K562 (cell line): ENCODE results near the gene STK25. TPM values are rescaled to one million over a fixed set of nuclear protein-coding genes. Genes with fewer than 3 reads are reported as not detected.

Experiments
- ATAC-seq: fragments of 200-7000 bp; cut with Tn5 transposase; 3 replicates; pipeline ENCODE4 v1.9.1; 2020; ENCODE audit warnings: moderate library complexity
- BruUV-seq: library from RNA; stranded (reverse); fragments of 400-500 nt; replicated peaks from 2 replicates; lab custom pipeline; 2021; lab: Mats Ljungman, UMichigan
- CTCF ChIA-PET: fragments of 300-600 bp; formaldehyde crosslinking; extraction: SDS; loops from one replicate; lab custom pipeline; 2021; ENCODE audit warnings: low intra/inter-chr PET ratio; lab: Yijun Ruan, JAX
- POLR2A ChIA-PET: fragments of 300-600, 350-650 bp; sonication (Branson Sonifier 250); formaldehyde crosslinking; extraction: SDS; loops from one replicate; lab custom pipeline; 2021; ENCODE audit warnings: antibody characterized with exemption, inconsistent platforms; lab: Yijun Ruan, JAX
- DNase-seq, 4 experiments: peaks; one replicate each; pipeline versions ENCODE4 v3.0.0 to v3.0.0-alpha.2; 2011 to 2018; ENCODE audit warnings: low spot score in 3 of 4, mixed read lengths in 3 of 4; ENCODE audit errors: extremely low read depth in 1 of 4
- FAIRE-seq: peaks from 2 replicates; lab custom pipeline; 2011; peaks lifted over from hg19 to GRCh38; lab: Jason Lieb, UNC
- H2AFZ ChIP-seq: 2 replicates; pipeline ENCODE4 v1.6.0; 2011; ENCODE audit warnings: low read depth, low read length, control low read depth, inconsistent platforms
- H3K27ac ChIP-seq: fragments of 200-600 bp; 3 replicates; pipeline ENCODE4 v1.8.0; 2011; ENCODE audit warnings: low read depth, mild to moderate bottlenecking, control low read depth, inconsistent platforms, low read length, moderate library complexity, mixed read lengths; ENCODE audit errors: extremely low read depth
- H3K27me3 ChIP-seq, 2 experiments: fragments of 300-600 bp in 1 of 2; 2 replicates in 1 of 2; 3 replicates in 1 of 2; pipeline versions ENCODE4 v1.6.0 to v1.8.0; 2011; ENCODE audit warnings: inconsistent platforms in 2 of 2, low read length in 2 of 2, mild to moderate bottlenecking in 1 of 2, mixed read lengths in 1 of 2, moderate library complexity in 1 of 2; ENCODE audit not compliant: control insufficient read depth in 2 of 2, insufficient read depth in 2 of 2
- H3K36me3 ChIP-seq: fragments of 300-600 bp; 3 replicates; pipeline ENCODE4 v1.8.0; 2011; ENCODE audit warnings: mild to moderate bottlenecking, low read length, inconsistent platforms; ENCODE audit not compliant: control insufficient read depth, insufficient read depth
- H3K4me1 ChIP-seq, 2 experiments: fragments of 200-600 bp in 1 of 2; replicated peaks in 1 of 2; 2 replicates in 1 of 2; 3 replicates in 1 of 2; pipeline versions ENCODE4 v1.5.1 to v1.8.0; 2011; ENCODE audit warnings: inconsistent platforms in 2 of 2, low read length in 2 of 2, mild to moderate bottlenecking in 1 of 2, mixed read lengths in 1 of 2, moderate library complexity in 1 of 2; ENCODE audit not compliant: control insufficient read depth in 2 of 2, insufficient read depth in 2 of 2
- H3K4me2 ChIP-seq: 2 replicates; pipeline ENCODE4 v1.6.1; 2011; ENCODE audit warnings: low read length, control low read depth, inconsistent platforms, mixed read lengths; ENCODE audit not compliant: insufficient read depth
- H3K4me3 ChIP-seq: fragments of 200-600 bp; sonication (generic), shearing (Covaris generic); 2 replicates; pipeline ENCODE4 v1.5.1; 2016; ENCODE audit warnings: control low read depth, inconsistent platforms
- H3K79me2 ChIP-seq: fragments of 200-600 bp; 3 replicates; pipeline ENCODE4 v1.8.0; 2011; ENCODE audit warnings: low read length, inconsistent platforms; ENCODE audit not compliant: control insufficient read depth, insufficient read depth
- H3K9ac ChIP-seq, 2 experiments: 2 replicates each; pipeline versions ENCODE4 v1.6.0 to v1.6.1; 2011; ENCODE audit warnings: low read depth in 2 of 2, low read length in 2 of 2, control low read depth in 1 of 2, inconsistent platforms in 1 of 2, mild to moderate bottlenecking in 1 of 2, mixed read lengths in 1 of 2; ENCODE audit not compliant: insufficient read depth in 1 of 2
- H3K9me1 ChIP-seq: one replicate; pipeline ENCODE4 v1.6.0; 2011; ENCODE audit warnings: inconsistent platforms, mild to moderate bottlenecking, low read length, moderate library complexity; ENCODE audit not compliant: control insufficient read depth, insufficient read depth
- H3K9me3 ChIP-seq: replicated peaks from 2 replicates; pipeline ENCODE4 v1.5.1; 2011; ENCODE audit warnings: low read depth, low read length, inconsistent platforms; ENCODE audit not compliant: control insufficient read depth, insufficient read depth
- H4K20me1 ChIP-seq: replicated peaks from 2 replicates; pipeline ENCODE4 v1.6.1; 2011; ENCODE audit warnings: low read length, inconsistent platforms, mixed read lengths; ENCODE audit not compliant: control insufficient read depth, insufficient read depth
- ATF2 ChIP-seq: sonication (generic); formaldehyde crosslinking; IDR thresholded peaks from 2 replicates; pipeline ENCODE4 v1.8.1; 2022; ENCODE audit warnings: missing genetic modification reagents
- CREB1 ChIP-seq, 2 experiments: sonication (generic) in 1 of 2; formaldehyde crosslinking in 1 of 2; IDR thresholded peaks; 2 replicates each; pipeline versions ENCODE4 v1.6.1 to v1.8.0; 2012 to 2022; ENCODE audit warnings: inconsistent platforms in 1 of 2, mild to moderate bottlenecking in 1 of 2, missing genetic modification reagents in 1 of 2, moderate library complexity in 1 of 2
- DACH1 ChIP-seq: fragments of 450-650 bp; IDR thresholded peaks from 2 replicates; pipeline ENCODE4 v1.6.1; 2018; ENCODE audit not compliant: partially characterized antibody
- DDX20 ChIP-seq: fragments of 450-650 bp; IDR thresholded peaks from 2 replicates; pipeline ENCODE4 v1.6.1; 2016; ENCODE audit warnings: missing genetic modification characterization, low read depth, mild to moderate bottlenecking, missing compliant biosample characterization, moderate library complexity
- FOXO4 ChIP-seq: fragments of 450-650 bp; formaldehyde crosslinking; IDR thresholded peaks from 2 replicates; pipeline ENCODE4 v1.4.0; 2020; ENCODE audit warnings: mild to moderate bottlenecking, moderate library complexity
- FOXP1 ChIP-seq: sonication (generic); formaldehyde crosslinking; IDR thresholded peaks from 2 replicates; pipeline ENCODE4 v1.8.0; 2022; ENCODE audit warnings: mild to moderate bottlenecking, missing genetic modification reagents
- GTF2F1 ChIP-seq: IDR thresholded peaks from 2 replicates; pipeline ENCODE4 v1.6.1; 2011; ENCODE audit warnings: low read depth, low read length, improper control_type of control experiment
- IRF2 ChIP-seq: sonication (generic); formaldehyde crosslinking; IDR thresholded peaks from 2 replicates; pipeline ENCODE4 v1.8.1; 2022; ENCODE audit warnings: mild to moderate bottlenecking, missing genetic modification reagents
- RB1 ChIP-seq: fragments of 450-650 bp; IDR thresholded peaks from 2 replicates; pipeline ENCODE4 v1.6.1; 2017; ENCODE audit warnings: low read depth, mild to moderate bottlenecking
- TAF15 ChIP-seq: fragments of 200-400 bp; formaldehyde crosslinking; IDR thresholded peaks from 2 replicates; pipeline ENCODE4 v1.6.1; 2017; ENCODE audit warnings: mild to moderate bottlenecking, low read depth, low read length, moderate library complexity
- TGIF2 ChIP-seq: sonication (generic); formaldehyde crosslinking; IDR thresholded peaks from 2 replicates; pipeline ENCODE4 v1.8.1; 2022; ENCODE audit warnings: mild to moderate bottlenecking, missing genetic modification reagents, moderate library complexity
- ZNF184 ChIP-seq: sonication (generic); formaldehyde crosslinking; IDR thresholded peaks from 2 replicates; pipeline ENCODE4 v1.5.0; 2020; ENCODE audit warnings: missing genetic modification reagents
- ZNF282 ChIP-seq: sonication (generic); formaldehyde crosslinking; IDR thresholded peaks from 2 replicates; pipeline ENCODE4 v1.8.1; 2023; ENCODE audit warnings: missing genetic modification reagents
- in situ Hi-C: fragments of 300-500 bp; cut with MboI; formaldehyde crosslinking; loops from 4 replicates; pipeline ENCODE4 v1.15.0; 2018; ENCODE audit warnings: inconsistent platforms, mixed read lengths
- intact Hi-C: fragments of 100-400 bp; cut with micrococcal nuclease; formaldehyde crosslinking; loops from 2 replicates; pipeline ENCODE4 v1.14.2; 2022
- polyA plus RNA-seq, 8 experiments: library from polyadenylated mRNA; depleted of rRNA in 4 of 8; stranded (reverse) in 5 of 8; unstranded in 3 of 8; fragments of >200 nt; fragmentation: Nextera tagmentation in 2 of 8; fragmentation: Illumina TruSeq in 1 of 8; extraction: Ambion mirVana in 2 of 8; extraction: Trizol in 1 of 8; gene quantifications; 2 replicates each; pipeline versions ENCODE4 v1.2.1 to v1.2.3, GENCODE V29; 2011 to 2014; ENCODE audit warnings: inconsistent platforms in 1 of 8, missing spikeins in 1 of 8
- total RNA-seq, 7 experiments: library from RNA; depleted of rRNA in 6 of 7; stranded (reverse); fragments of >200 nt in 6 of 7; fragmentation: Illumina TruSeq in 2 of 7; extraction: Trizol in 2 of 7; gene quantifications; 2 replicates each; pipeline versions ENCODE4 v1.2.1 to v1.2.3, GENCODE V29; 2011 to 2021; ENCODE audit warnings: low replicate concordance in 1 of 7
- TF ChIP-seq, protein P1 (sequence below): sonication (generic); formaldehyde crosslinking; IDR thresholded peaks from 2 replicates; pipeline ENCODE4 v1.8.0; 2022; ENCODE audit warnings: mild to moderate bottlenecking, missing genetic modification reagents
- TF ChIP-seq, protein P2 (sequence below): fragments of 250-450 bp; sonication (Bioruptor Pico); IDR thresholded peaks from 2 replicates; pipeline ENCODE4 v1.9.0; 2021; ENCODE audit warnings: mild to moderate bottlenecking
- TF ChIP-seq, protein P3 (sequence below): sonication (generic); formaldehyde crosslinking; IDR thresholded peaks from 2 replicates; pipeline ENCODE4 v1.4.0; 2020; ENCODE audit warnings: mild to moderate bottlenecking, missing genetic modification reagents

Gene STK25
- total and polyA plus RNA-seq, 9 of the 15 experiments (the other 6 are each of a cell fraction or from before 2014, with no cell fraction given) = 5.4 to 177 (median 116) TPM

GRCh38 chr2:241556746-241557145 lies 48.4 kb upstream of the STK25 start:
- no peak overlapping the region for H3K9ac ChIP-seq

More at GRCh38 chr2:241556746-241557145, 48.4 kb upstream of the STK25 start:
- H3K36me3 ChIP-seq = no peaks in the 10 kb centered on the region
- intact Hi-C loops (no loop called here), in situ Hi-C loops (no loop called here)
- no peaks in the 10 kb centered on the region for H3K79me2 ChIP-seq
- ATAC-seq (no peak), FAIRE-seq (no peak), DNase-seq (no peak)
- no peaks in the 10 kb centered on the region for H3K9me3 ChIP-seq
- ChIA-PET CTCF (no interaction called here), POLR2A (no interaction called here)
- H3K4me3 ChIP-seq = no peak overlapping the region
- H3K4me2 ChIP-seq = no peak overlapping the region
- H3K4me1 ChIP-seq = peaks cover 0 to 41% of the 10 kb centered on the region in 2 experiments; a peak in 2 of 5 replicates
- H2AFZ ChIP-seq = no peak overlapping the region
- peaks cover 5% of the 10 kb centered on the region; the same call in 1 of the 2 replicates for H4K20me1 ChIP-seq
- no TSS peak for BruUV-seq
- H3K27ac ChIP-seq = no peak overlapping the region
- no peaks in the 10 kb centered on the region for H3K9me1 ChIP-seq
- H3K27me3 ChIP-seq = no peaks in the 10 kb centered on the region; a peak in 2 of 5 replicates
- no peak for TF ChIP-seq TGIF2 (CRISPR knock-in tag)
- no peak for TF ChIP-seq ZNF184 (CRISPR knock-in tag)
- no peak for TF ChIP-seq FOXO4
- no peak for TF ChIP-seq ATF2 (CRISPR knock-in tag)
- no peak for TF ChIP-seq DDX20 (tag)
- TF ChIP-seq, protein P1, sequence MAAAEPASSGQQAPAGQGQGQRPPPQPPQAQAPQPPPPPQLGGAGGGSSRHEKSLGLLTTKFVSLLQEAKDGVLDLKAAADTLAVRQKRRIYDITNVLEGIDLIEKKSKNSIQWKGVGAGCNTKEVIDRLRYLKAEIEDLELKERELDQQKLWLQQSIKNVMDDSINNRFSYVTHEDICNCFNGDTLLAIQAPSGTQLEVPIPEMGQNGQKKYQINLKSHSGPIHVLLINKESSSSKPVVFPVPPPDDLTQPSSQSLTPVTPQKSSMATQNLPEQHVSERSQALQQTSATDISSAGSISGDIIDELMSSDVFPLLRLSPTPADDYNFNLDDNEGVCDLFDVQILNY (CRISPR knock-in tag) = no peak
- TF ChIP-seq FOXP1 (CRISPR knock-in tag) = no peak
- TF ChIP-seq IRF2 (CRISPR knock-in tag) = no peak
- no peak for TF ChIP-seq RB1
- no peak for TF ChIP-seq TAF15
- TF ChIP-seq CREB1 (IDR thresholded peaks at IDR 0.05) = no peak
- TF ChIP-seq CREB1 (CRISPR knock-in tag; IDR thresholded peaks at IDR 0.05) = no peak
- TF ChIP-seq GTF2F1 = no peak
- TF ChIP-seq, protein P2, sequence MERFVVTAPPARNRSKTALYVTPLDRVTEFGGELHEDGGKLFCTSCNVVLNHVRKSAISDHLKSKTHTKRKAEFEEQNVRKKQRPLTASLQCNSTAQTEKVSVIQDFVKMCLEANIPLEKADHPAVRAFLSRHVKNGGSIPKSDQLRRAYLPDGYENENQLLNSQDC (CRISPR knock-in tag) = no peak
- no peak for TF ChIP-seq ZNF282 (CRISPR knock-in tag)
- TF ChIP-seq, protein P3, sequence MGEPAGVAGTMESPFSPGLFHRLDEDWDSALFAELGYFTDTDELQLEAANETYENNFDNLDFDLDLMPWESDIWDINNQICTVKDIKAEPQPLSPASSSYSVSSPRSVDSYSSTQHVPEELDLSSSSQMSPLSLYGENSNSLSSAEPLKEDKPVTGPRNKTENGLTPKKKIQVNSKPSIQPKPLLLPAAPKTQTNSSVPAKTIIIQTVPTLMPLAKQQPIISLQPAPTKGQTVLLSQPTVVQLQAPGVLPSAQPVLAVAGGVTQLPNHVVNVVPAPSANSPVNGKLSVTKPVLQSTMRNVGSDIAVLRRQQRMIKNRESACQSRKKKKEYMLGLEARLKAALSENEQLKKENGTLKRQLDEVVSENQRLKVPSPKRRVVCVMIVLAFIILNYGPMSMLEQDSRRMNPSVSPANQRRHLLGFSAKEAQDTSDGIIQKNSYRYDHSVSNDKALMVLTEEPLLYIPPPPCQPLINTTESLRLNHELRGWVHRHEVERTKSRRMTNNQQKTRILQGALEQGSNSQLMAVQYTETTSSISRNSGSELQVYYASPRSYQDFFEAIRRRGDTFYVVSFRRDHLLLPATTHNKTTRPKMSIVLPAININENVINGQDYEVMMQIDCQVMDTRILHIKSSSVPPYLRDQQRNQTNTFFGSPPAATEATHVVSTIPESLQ = no peak
- TF ChIP-seq DACH1 = no peak
